ENCODE measurements around the gene GBE1. TPM values are rescaled to one million over a fixed set of nuclear protein-coding genes. Genes with fewer than 3 reads are reported as not detected.

The GBE1 gene
- total RNA-seq, 1 experiment from 2014 or later, result 9.2 TPM

DNA sequence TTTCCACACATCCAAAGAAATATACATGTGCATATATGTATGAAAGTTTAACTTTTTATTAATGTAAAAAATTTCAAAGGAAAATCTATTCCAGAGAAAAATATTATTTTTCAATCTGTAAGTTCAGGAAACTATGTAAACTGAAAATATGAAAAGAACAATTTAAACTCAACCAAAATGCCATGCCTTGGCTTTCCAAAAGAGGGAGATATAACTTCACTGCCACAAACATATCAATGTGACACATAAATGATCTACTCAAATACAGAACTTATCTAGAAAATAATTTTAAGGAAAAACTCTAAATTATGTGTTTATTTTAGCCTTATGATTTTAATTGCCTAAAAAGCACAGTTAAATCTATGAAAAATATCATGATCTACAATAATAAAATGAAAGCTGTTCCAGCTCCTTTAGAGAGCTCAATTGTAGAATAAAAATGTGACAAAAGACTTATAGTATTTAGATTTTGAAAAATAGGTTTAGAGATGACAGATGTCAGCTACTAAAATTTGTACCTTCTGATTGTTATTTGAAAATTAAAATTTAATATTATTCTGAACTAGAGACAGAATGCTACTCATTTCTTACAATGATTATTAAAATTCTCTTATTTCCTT lies 94.8 kb downstream of the GBE1 start:
- DNase-seq (ENCODE audit: low spot score) (no peak), ATAC-seq (no peak)
- Mint-ChIP-seq H3K4me3 (no peak overlapping the region), H3K4me1 (no peaks in the 10 kb centered on the region), H3K27me3 (ENCODE audit: low read depth) (no peaks in the 10 kb centered on the region), H3K36me3 (no peaks in the 10 kb centered on the region), H3K9me3 (peaks cover 3% of the 10 kb centered on the region; the same call in 1 of the 2 replicates), H3K27ac (no peak overlapping the region)
- CTCF ChIA-PET, result no interaction called here
- TF ChIP-seq, protein P1, sequence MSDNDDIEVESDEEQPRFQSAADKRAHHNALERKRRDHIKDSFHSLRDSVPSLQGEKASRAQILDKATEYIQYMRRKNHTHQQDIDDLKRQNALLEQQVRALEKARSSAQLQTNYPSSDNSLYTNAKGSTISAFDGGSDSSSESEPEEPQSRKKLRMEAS (CRISPR knock-in tag; IDR thresholded peaks at IDR 0.05), result no peak
- no peak for TF ChIP-seq IRF2 (CRISPR knock-in tag; IDR thresholded peaks at IDR 0.05; ENCODE audit: borderline replicate concordance, low read depth)
- TF ChIP-seq FOXK1 (CRISPR knock-in tag; IDR thresholded peaks at IDR 0.05), result no peak
- no peak for TF ChIP-seq NFATC4 (CRISPR knock-in tag; IDR thresholded peaks at IDR 0.05)
- TF ChIP-seq, protein P2, sequence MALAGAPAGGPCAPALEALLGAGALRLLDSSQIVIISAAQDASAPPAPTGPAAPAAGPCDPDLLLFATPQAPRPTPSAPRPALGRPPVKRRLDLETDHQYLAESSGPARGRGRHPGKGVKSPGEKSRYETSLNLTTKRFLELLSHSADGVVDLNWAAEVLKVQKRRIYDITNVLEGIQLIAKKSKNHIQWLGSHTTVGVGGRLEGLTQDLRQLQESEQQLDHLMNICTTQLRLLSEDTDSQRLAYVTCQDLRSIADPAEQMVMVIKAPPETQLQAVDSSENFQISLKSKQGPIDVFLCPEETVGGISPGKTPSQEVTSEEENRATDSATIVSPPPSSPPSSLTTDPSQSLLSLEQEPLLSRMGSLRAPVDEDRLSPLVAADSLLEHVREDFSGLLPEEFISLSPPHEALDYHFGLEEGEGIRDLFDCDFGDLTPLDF (CRISPR knock-in tag; IDR thresholded peaks at IDR 0.05), result no peak
- no peak for TF ChIP-seq TEAD1 (CRISPR knock-in tag; IDR thresholded peaks at IDR 0.05)
- TF ChIP-seq ETV6 (CRISPR knock-in tag; IDR thresholded peaks at IDR 0.05), result no peak
- no peak for TF ChIP-seq GTF2I (CRISPR knock-in tag; conservative IDR thresholded peaks at IDR 0.05)
- TF ChIP-seq ZNF121 (CRISPR knock-in tag; IDR thresholded peaks at IDR 0.05), result no peak
- TF ChIP-seq TCF7 (CRISPR knock-in tag; IDR thresholded peaks at IDR 0.05; ENCODE audit: low read depth), result no peak
- no peak for TF ChIP-seq ZNF396 (CRISPR knock-in tag; IDR thresholded peaks at IDR 0.05; ENCODE audit: borderline replicate concordance)
- no peak for TF ChIP-seq CBFB (CRISPR knock-in tag; IDR thresholded peaks at IDR 0.05; ENCODE audit: low read depth)
- TF ChIP-seq GRHL2 (CRISPR knock-in tag; IDR thresholded peaks at IDR 0.05; ENCODE audit: insufficient replicate concordance, severe bottlenecking), result no peak
- TF ChIP-seq, protein P3, sequence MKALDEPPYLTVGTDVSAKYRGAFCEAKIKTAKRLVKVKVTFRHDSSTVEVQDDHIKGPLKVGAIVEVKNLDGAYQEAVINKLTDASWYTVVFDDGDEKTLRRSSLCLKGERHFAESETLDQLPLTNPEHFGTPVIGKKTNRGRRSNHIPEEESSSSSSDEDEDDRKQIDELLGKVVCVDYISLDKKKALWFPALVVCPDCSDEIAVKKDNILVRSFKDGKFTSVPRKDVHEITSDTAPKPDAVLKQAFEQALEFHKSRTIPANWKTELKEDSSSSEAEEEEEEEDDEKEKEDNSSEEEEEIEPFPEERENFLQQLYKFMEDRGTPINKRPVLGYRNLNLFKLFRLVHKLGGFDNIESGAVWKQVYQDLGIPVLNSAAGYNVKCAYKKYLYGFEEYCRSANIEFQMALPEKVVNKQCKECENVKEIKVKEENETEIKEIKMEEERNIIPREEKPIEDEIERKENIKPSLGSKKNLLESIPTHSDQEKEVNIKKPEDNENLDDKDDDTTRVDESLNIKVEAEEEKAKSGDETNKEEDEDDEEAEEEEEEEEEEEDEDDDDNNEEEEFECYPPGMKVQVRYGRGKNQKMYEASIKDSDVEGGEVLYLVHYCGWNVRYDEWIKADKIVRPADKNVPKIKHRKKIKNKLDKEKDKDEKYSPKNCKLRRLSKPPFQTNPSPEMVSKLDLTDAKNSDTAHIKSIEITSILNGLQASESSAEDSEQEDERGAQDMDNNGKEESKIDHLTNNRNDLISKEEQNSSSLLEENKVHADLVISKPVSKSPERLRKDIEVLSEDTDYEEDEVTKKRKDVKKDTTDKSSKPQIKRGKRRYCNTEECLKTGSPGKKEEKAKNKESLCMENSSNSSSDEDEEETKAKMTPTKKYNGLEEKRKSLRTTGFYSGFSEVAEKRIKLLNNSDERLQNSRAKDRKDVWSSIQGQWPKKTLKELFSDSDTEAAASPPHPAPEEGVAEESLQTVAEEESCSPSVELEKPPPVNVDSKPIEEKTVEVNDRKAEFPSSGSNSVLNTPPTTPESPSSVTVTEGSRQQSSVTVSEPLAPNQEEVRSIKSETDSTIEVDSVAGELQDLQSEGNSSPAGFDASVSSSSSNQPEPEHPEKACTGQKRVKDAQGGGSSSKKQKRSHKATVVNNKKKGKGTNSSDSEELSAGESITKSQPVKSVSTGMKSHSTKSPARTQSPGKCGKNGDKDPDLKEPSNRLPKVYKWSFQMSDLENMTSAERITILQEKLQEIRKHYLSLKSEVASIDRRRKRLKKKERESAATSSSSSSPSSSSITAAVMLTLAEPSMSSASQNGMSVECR (CRISPR knock-in tag; IDR thresholded peaks at IDR 0.05; ENCODE audit: borderline replicate concordance), result no peak
- TF ChIP-seq, protein P4, sequence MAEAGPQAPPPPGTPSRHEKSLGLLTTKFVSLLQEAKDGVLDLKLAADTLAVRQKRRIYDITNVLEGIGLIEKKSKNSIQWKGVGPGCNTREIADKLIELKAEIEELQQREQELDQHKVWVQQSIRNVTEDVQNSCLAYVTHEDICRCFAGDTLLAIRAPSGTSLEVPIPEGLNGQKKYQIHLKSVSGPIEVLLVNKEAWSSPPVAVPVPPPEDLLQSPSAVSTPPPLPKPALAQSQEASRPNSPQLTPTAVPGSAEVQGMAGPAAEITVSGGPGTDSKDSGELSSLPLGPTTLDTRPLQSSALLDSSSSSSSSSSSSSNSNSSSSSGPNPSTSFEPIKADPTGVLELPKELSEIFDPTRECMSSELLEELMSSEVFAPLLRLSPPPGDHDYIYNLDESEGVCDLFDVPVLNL (CRISPR knock-in tag; IDR thresholded peaks at IDR 0.05; ENCODE audit: borderline replicate concordance, low read depth), result no peak
- no peak for TF ChIP-seq ELF4 (CRISPR knock-in tag; IDR thresholded peaks at IDR 0.05; ENCODE audit: low read depth)
- TF ChIP-seq, protein P5, sequence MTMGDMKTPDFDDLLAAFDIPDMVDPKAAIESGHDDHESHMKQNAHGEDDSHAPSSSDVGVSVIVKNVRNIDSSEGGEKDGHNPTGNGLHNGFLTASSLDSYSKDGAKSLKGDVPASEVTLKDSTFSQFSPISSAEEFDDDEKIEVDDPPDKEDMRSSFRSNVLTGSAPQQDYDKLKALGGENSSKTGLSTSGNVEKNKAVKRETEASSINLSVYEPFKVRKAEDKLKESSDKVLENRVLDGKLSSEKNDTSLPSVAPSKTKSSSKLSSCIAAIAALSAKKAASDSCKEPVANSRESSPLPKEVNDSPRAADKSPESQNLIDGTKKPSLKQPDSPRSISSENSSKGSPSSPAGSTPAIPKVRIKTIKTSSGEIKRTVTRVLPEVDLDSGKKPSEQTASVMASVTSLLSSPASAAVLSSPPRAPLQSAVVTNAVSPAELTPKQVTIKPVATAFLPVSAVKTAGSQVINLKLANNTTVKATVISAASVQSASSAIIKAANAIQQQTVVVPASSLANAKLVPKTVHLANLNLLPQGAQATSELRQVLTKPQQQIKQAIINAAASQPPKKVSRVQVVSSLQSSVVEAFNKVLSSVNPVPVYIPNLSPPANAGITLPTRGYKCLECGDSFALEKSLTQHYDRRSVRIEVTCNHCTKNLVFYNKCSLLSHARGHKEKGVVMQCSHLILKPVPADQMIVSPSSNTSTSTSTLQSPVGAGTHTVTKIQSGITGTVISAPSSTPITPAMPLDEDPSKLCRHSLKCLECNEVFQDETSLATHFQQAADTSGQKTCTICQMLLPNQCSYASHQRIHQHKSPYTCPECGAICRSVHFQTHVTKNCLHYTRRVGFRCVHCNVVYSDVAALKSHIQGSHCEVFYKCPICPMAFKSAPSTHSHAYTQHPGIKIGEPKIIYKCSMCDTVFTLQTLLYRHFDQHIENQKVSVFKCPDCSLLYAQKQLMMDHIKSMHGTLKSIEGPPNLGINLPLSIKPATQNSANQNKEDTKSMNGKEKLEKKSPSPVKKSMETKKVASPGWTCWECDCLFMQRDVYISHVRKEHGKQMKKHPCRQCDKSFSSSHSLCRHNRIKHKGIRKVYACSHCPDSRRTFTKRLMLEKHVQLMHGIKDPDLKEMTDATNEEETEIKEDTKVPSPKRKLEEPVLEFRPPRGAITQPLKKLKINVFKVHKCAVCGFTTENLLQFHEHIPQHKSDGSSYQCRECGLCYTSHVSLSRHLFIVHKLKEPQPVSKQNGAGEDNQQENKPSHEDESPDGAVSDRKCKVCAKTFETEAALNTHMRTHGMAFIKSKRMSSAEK (CRISPR knock-in tag; IDR thresholded peaks at IDR 0.05; ENCODE audit: borderline replicate concordance), result no peak
- TF ChIP-seq TEAD4 (CRISPR knock-in tag; IDR thresholded peaks at IDR 0.05), result no peak
- POLR2A ChIA-PET, result no interaction called here
